Neuronal stem cell (in vitro differentiated cells): ENCODE data around the gene BRD8.
"Not testable (repeated sequence)": the region's sequence is repeated elsewhere in the genome, so short reads cannot be mapped to it uniquely, and the experiment has no call there.

Experiments used
- DNase-seq: peaks from one replicate; pipeline ENCODE4 v3.0.0-alpha.2; 2013; ENCODE audit warnings: low spot score
- H2AFZ ChIP-seq: one replicate; pipeline ENCODE4 v1.6.1; 2013; ENCODE audit warnings: mild to moderate bottlenecking, low read length, inconsistent platforms
- H2AK5ac ChIP-seq: 2 replicates; pipeline ENCODE4 v1.6.1; 2013; ENCODE audit warnings: low read depth, mild to moderate bottlenecking, inconsistent platforms, low read length, moderate library complexity, mixed read lengths
- H2BK120ac ChIP-seq: 2 replicates; pipeline ENCODE4 v1.6.1; 2013; ENCODE audit warnings: low read depth, mild to moderate bottlenecking, inconsistent platforms, low read length, moderate library complexity, mixed read lengths
- H2BK12ac ChIP-seq: one replicate; pipeline ENCODE4 v1.6.1; 2013; ENCODE audit warnings: low read length, inconsistent platforms
- H2BK15ac ChIP-seq: 2 replicates; pipeline ENCODE4 v1.6.1; 2013; ENCODE audit warnings: mild to moderate bottlenecking, low read length, inconsistent platforms, mixed read lengths
- H2BK5ac ChIP-seq: one replicate; pipeline ENCODE4 v1.6.1; 2013; ENCODE audit warnings: inconsistent platforms, mild to moderate bottlenecking, low read length, moderate library complexity
- H3K14ac ChIP-seq: one replicate; pipeline ENCODE4 v1.6.1; 2013; ENCODE audit warnings: low read length, inconsistent platforms
- H3K18ac ChIP-seq: 2 replicates; pipeline ENCODE4 v1.6.1; 2013; ENCODE audit warnings: low read length, inconsistent platforms
- H3K23ac ChIP-seq: 2 replicates; pipeline ENCODE4 v1.6.1; 2013; ENCODE audit warnings: low read depth, mild to moderate bottlenecking, mixed read lengths, low read length, inconsistent platforms; ENCODE audit not compliant: poor library complexity
- H3K27ac ChIP-seq: replicated peaks from 3 replicates; pipeline ENCODE4 v1.5.1; 2013; ENCODE audit warnings: low read length, inconsistent platforms
- H3K27me3 ChIP-seq, 3 experiments: 2 replicates each; pipeline ENCODE4 v1.6.1; 2013; ENCODE audit warnings: low read length in 3 of 3, mild to moderate bottlenecking in 2 of 3, inconsistent platforms in 1 of 3, low read depth in 1 of 3, mixed read lengths in 1 of 3, moderate library complexity in 1 of 3; ENCODE audit not compliant: control insufficient read depth in 3 of 3, insufficient read depth in 3 of 3
- H3K36me3 ChIP-seq, 2 donors: replicated peaks in 1 of 2; 2 replicates each; pipeline ENCODE4 v1.6.1; 2013; ENCODE audit warnings: low read length in 2 of 2; ENCODE audit not compliant: control insufficient read depth in 2 of 2, insufficient read depth in 2 of 2
- H3K4ac ChIP-seq: 2 replicates; pipeline ENCODE4 v1.6.1; 2013; ENCODE audit warnings: inconsistent platforms, mild to moderate bottlenecking, low read length, moderate library complexity
- H3K4me1 ChIP-seq, 2 donors: 1 replicate in 1 of 2; 2 replicates in 1 of 2; pipeline ENCODE4 v1.6.1; 2013; ENCODE audit warnings: low read length in 2 of 2, low read depth in 1 of 2; ENCODE audit not compliant: control insufficient read depth in 2 of 2, insufficient read depth in 1 of 2
- H3K4me2 ChIP-seq: one replicate; pipeline ENCODE4 v1.6.1; 2013; ENCODE audit warnings: mild to moderate bottlenecking, low read length, inconsistent platforms; ENCODE audit not compliant: insufficient read depth, poor library complexity, severe bottlenecking
- H3K4me3 ChIP-seq, 2 donors: 2 replicates each; pipeline ENCODE4 v1.5.1; 2013; ENCODE audit warnings: low read length in 2 of 2, mild to moderate bottlenecking in 2 of 2, inconsistent platforms in 1 of 2, moderate library complexity in 1 of 2
- H3K79me1 ChIP-seq: one replicate; pipeline ENCODE4 v1.6.1; 2013; ENCODE audit warnings: low read depth, mild to moderate bottlenecking, inconsistent platforms, low read length, moderate library complexity
- H3K9ac ChIP-seq: one replicate; pipeline ENCODE4 v1.6.1; 2013; ENCODE audit warnings: mild to moderate bottlenecking, low read depth, low read length, inconsistent platforms; ENCODE audit not compliant: poor library complexity
- H3K9me3 ChIP-seq, 2 donors: replicated peaks in 1 of 2; 2 replicates each; pipeline versions ENCODE3 to v1.6.1; 2013; ENCODE audit warnings: low read length in 2 of 2, mild to moderate bottlenecking in 2 of 2, inconsistent platforms in 1 of 2, low read depth in 1 of 2, mixed read lengths in 1 of 2, moderate library complexity in 1 of 2; ENCODE audit not compliant: control insufficient read depth in 2 of 2, insufficient read depth in 1 of 2
- H4K8ac ChIP-seq: one replicate; pipeline ENCODE4 v1.6.1; 2013; ENCODE audit warnings: low read depth, mild to moderate bottlenecking, inconsistent platforms, low read length, moderate library complexity
- H4K91ac ChIP-seq: one replicate; pipeline ENCODE4 v1.6.1; 2013; ENCODE audit warnings: low read length, low read depth, mild to moderate bottlenecking, inconsistent platforms; ENCODE audit not compliant: poor library complexity
- WGBS, 2 donors: extraction: QIAGEN DNeasy Blood & Tissue Kit; methylation state at CpG; one replicate each; pipeline ENCODE4 v1.1.7; 2013; ENCODE audit warnings: missing lambda C conversion rate in 2 of 2, mixed read lengths in 1 of 2; ENCODE audit not compliant: insufficient read length in 2 of 2, insufficient replicate concordance in 1 of 2; ENCODE audit errors: extremely low coverage in 2 of 2; 5-methylcytosine and 5-hydroxymethylcytosine counted together

BRD8 gene

GRCh38 chr5:138193859-138194258 lies 15.4 kb upstream of the BRD8 start:
- H2AK5ac ChIP-seq, H2BK120ac ChIP-seq, H3K4ac ChIP-seq, DNase-seq, H4K91ac ChIP-seq, H3K27me3 ChIP-seq, H3K14ac ChIP-seq, H3K9me3 ChIP-seq, H2BK15ac ChIP-seq, H2AFZ ChIP-seq, H2BK5ac ChIP-seq, H3K4me2 ChIP-seq, H3K9ac ChIP-seq, H3K4me3 ChIP-seq, H3K23ac ChIP-seq, H2BK12ac ChIP-seq, H3K18ac ChIP-seq, H3K79me1 ChIP-seq, H3K4me1 ChIP-seq, H3K27ac ChIP-seq, H4K8ac ChIP-seq: not testable (repeated sequence)
- WGBS, 2 donors = no CpG with 5 or more reads among the region's 8 CpGs
- peaks cover 25 to 88% of the 10 kb centered on the region in 2 donors for H3K36me3 ChIP-seq

GRCh38 chr5:138192826-138193225 lies 14.4 kb upstream of the BRD8 start:
- H3K18ac ChIP-seq = no peak overlapping the region

GRCh38 chr5:138188626-138189025 lies 10.2 kb upstream of the BRD8 start:
- H3K23ac ChIP-seq = no peak overlapping the region
- H3K4me2 ChIP-seq = no peak overlapping the region
- no peak overlapping the region for H3K18ac ChIP-seq
- no peak overlapping the region for H4K8ac ChIP-seq
- H3K79me1 ChIP-seq = no peaks in the 10 kb centered on the region
- no peak overlapping the region for H4K91ac ChIP-seq
- H2BK120ac ChIP-seq = no peak overlapping the region
- H2BK12ac ChIP-seq = no peak overlapping the region
- H3K27me3 ChIP-seq = no peaks in the 10 kb centered on the region
- WGBS, 2 donors = no CpG with 5 or more reads among the region's 3 CpGs
- no peaks in the 10 kb centered on the region for H3K9me3 ChIP-seq
- no peaks in the 10 kb centered on the region for H3K4me1 ChIP-seq
- H3K36me3 ChIP-seq = peaks cover 51 to 97% of the 10 kb centered on the region in 2 donors
- DNase-seq = no peak
- H2AFZ ChIP-seq = no peak overlapping the region
- H2BK5ac ChIP-seq = no peak overlapping the region
- H2BK15ac ChIP-seq = no peak overlapping the region
- no peak overlapping the region for H3K27ac ChIP-seq
- H3K9ac ChIP-seq = no peak overlapping the region
- no peak overlapping the region for H3K4me3 ChIP-seq
- H2AK5ac ChIP-seq = no peak overlapping the region
- H3K4ac ChIP-seq = no peak overlapping the region
- H3K14ac ChIP-seq = no peak overlapping the region

More at GRCh38 chr5:138192826-138193225, 14.4 kb upstream of the BRD8 start:
- no peak overlapping the region for H2BK12ac ChIP-seq
- no peak overlapping the region for H2AFZ ChIP-seq
- H3K36me3 ChIP-seq = peaks cover 28 to 88% of the 10 kb centered on the region in 2 donors
- no peak overlapping the region for H4K91ac ChIP-seq
- no peak overlapping the region for H2BK15ac ChIP-seq
- H3K4me2 ChIP-seq = no peak overlapping the region
- no peaks in the 10 kb centered on the region for H3K9me3 ChIP-seq
- no CpG with 5 or more reads among the region's 3 CpGs for WGBS, 2 donors
- H3K27ac ChIP-seq = no peak overlapping the region
- no peak overlapping the region for H3K4me3 ChIP-seq
- H2BK5ac ChIP-seq = no peak overlapping the region
- no peak overlapping the region for H2AK5ac ChIP-seq
- H3K4me1 ChIP-seq = no peaks in the 10 kb centered on the region
- no peak overlapping the region for H3K4ac ChIP-seq
- no peak overlapping the region for H4K8ac ChIP-seq
- H2BK120ac ChIP-seq = no peak overlapping the region
- H3K14ac ChIP-seq = no peak overlapping the region
- no peaks in the 10 kb centered on the region for H3K27me3 ChIP-seq
- H3K9ac ChIP-seq = no peak overlapping the region
- DNase-seq = no peak
- no peak overlapping the region for H3K23ac ChIP-seq
- no peaks in the 10 kb centered on the region for H3K79me1 ChIP-seq

GRCh38 chr5:138186002-138186447 lies 7.6 kb upstream of the BRD8 start:
- H3K79me1 ChIP-seq = no peaks in the 10 kb centered on the region
- H2AFZ ChIP-seq = no peak overlapping the region
- H3K9me3 ChIP-seq = no peaks in the 10 kb centered on the region
- no peak overlapping the region for H3K9ac ChIP-seq
- no peak overlapping the region for H4K8ac ChIP-seq
- no peak overlapping the region for H2AK5ac ChIP-seq
- no peak overlapping the region for H2BK120ac ChIP-seq
- H2BK5ac ChIP-seq = no peak overlapping the region
- no peak overlapping the region for H3K4me2 ChIP-seq
- H3K18ac ChIP-seq = no peak overlapping the region
- no peak overlapping the region for H2BK15ac ChIP-seq
- no peak overlapping the region for H2BK12ac ChIP-seq
- H3K27ac ChIP-seq = no peak overlapping the region
- H3K36me3 ChIP-seq = peaks cover 63 to 99% of the 10 kb centered on the region in 2 donors
- H4K91ac ChIP-seq = no peak overlapping the region
- no peak overlapping the region for H3K4ac ChIP-seq
- no peak overlapping the region for H3K23ac ChIP-seq
- H3K4me3 ChIP-seq = no peak overlapping the region
- H3K14ac ChIP-seq = no peak overlapping the region
- H3K27me3 ChIP-seq = no peaks in the 10 kb centered on the region
- DNase-seq = no peak
- WGBS, 2 donors = no CpG with 5 or more reads among the region's 2 CpGs
- no peaks in the 10 kb centered on the region for H3K4me1 ChIP-seq
